Stimulated activated CD4-positive, alpha-beta T cell treated with anti-CD3 and anti-CD28 coated beads, Interleukin-12 subunit alpha, Interleukin-12 subunit beta, amount 100 ng/mL, for 48 hours (primary cell): ENCODE data around the gene R3HDM2.

Experiments
- DNase-seq, 3 donors: peaks; one replicate each; pipeline ENCODE4 v3.0.0-alpha.2; 2020; ENCODE audit warnings: low read depth in 2 of 3, low spot score in 1 of 3

R3HDM2 gene

DNA sequence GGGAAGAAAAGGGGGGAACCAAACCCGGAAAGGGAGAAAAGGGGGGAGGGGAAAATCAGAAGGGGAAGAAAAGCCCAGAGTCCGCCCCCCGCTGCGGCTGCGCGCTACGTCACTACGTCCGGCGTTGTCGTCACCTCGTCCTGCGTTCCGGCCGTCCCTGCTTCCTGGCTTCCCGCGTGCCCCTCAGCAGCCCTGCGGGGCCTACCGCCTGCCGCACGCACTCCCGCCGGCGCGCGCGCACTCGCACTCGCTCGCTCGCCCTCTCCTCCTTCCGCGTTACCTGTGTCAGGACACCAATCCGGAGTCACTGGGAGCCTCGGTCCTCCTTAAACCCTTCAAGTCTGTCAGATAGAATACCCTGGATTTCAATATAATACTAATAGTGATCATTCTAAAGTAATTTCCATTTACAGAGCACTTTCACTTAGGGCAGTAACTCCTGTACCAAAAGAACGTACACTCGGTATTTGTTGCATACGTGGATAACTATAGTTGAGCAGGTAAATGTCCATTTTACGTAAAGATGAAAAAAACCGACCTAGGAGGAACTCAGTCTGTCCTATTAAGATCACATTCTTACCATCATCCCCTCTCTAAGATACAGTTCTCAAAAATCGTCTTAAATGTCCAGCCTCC is at the start of gene R3HDM2:
Gene R3HDM2, minus strand, starts transcription at position 113 of the 636 bp plus-strand sequence. CDS start 120,615 bp downstream, outside the sequence.
- DNase-seq = peak; percentile 94 to 95 (median 94)

DNA sequence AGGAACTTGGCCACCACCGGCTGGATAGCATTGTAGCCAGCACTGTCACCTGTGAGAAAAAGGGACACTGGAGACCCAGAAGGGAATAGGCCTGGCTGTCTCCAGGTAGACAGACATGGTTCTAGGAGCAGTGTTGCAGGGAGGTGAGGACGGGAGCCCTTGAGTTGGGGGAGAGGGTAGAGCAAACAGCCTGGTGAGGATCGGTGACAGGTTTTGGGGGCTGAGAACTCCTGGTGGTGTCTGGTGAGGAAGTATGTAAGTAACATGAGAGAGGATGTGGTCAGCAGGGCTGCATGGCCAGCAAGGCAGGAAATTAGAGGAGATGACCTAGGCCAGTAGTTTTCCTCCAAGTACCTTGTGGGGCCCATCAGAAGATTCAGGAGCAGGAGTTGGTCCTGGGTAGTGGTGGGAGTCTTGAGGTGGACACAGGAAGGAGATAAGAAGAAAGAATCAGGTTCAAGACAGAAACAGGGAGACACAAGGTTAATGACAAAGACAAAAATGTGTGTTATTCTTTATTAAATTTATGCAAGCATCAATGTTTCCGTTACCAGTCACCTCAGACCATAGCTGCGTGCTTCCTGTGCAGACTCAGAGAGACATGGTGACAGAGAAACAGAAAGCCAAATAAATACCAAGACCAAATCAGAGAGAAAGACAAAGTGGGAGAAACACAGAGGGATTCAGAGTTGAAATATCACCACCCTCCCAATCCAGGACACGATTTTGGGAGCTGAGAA is 48.7 kb upstream of the R3HDM2 start, which contains the start of gene ARHGAP9:
Gene ARHGAP9, minus strand, starts transcription at position 491 of the 740 bp plus-strand sequence. Its CDS starts 460 bp downstream, at position 31.
- no peak for DNase-seq

DNA sequence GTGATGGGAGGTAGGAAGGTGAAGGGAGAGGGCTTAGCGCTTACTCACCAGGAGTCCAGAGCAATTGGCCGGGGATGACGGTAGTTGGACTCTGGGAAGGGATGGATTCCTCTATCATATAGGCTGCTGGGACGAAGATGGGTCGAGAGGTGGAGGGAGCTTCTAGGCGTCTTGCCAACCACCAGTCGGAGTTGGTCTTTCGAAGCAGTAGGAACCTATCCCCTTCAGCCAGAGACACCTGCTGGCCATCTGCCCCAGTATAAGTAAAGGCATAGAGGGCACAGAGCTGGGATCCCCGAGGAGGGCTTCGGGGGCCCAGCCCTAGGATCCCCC is 48.2 kb upstream of the R3HDM2 start:
- no peak for DNase-seq

DNA sequence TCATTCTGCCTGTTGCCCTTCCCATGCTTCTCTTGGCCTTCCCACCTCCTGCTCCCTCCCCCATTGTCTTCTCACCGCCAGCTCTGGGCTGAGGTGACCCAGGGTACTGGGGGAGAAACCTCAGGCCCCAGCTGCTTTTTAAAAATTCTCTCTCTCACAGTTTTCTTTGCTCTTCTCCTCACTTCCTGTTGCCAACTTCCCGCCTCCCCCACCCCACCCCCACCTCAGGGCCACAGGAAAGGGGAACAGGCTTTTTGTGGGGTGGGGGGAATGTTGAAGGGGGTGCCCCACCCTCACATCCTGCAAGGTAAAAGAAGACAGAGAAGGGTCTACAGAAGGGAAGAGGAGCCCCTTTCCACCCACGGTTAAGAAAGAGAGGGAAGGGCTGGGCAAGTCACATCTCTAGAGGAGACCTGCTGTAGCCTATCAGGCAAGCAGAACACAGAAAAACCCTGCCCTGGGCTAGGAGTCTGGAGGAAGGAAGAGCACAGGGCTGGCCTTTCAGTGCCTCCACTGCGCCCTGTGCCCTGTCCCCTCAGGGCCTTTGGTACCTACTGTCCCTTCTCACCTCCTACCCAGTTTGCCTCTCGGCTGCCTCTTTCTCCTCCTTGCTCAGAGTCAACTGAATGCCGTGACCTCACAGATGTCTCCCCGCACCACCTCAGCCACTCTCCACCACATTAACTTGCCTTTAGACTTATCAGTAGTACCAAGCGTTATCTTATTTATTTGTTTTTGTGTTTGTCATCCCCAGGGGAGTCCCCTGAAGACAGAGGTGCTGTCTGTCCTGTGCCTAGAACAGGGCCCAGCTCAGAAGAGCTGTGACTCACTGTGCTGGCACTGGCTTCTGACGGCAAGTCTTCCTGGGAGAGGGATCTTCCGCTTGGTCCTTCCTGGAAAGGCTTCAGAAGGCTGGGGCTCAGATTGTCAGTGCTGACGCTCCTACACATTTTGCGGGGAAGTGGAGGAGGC is 47.2 kb upstream of the R3HDM2 start:
- peak in 1 of 3 donors; percentile 33 for DNase-seq

DNA sequence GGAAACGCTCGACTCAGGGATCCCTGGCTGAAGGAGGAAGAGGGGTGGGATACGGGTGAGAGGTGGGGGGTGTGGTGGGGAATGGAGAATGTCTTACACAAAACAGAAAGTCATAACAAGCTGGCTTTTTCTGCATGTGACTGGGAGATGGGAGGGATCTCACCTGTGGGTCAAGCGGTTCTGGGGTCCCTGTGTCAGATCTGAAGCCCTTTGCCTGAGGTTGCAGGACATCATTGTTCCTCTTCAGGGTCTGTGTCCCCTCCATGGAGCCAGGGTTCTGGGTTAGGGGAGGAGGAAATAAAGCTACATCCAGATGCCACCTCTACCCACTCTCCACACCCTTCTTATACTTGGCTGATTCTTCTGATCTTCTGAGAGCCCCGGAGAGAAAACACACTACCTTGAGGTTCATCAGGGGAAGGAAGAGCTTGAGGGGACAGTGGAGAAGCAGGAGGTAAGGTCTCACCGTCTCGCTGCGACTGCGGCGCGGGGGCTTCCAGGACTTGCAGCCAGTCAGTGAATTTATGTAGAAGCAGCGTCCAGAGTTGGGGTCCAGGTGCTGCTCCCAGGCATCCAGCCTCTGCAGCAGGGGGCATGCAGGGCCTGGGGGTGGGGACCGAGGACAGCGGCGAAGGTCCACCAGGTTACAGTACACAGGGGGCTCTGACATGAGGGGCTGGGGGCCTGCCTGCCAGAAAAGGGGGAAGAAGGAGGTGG is 46.3 kb upstream of the R3HDM2 start:
- DNase-seq = no peak

DNA sequence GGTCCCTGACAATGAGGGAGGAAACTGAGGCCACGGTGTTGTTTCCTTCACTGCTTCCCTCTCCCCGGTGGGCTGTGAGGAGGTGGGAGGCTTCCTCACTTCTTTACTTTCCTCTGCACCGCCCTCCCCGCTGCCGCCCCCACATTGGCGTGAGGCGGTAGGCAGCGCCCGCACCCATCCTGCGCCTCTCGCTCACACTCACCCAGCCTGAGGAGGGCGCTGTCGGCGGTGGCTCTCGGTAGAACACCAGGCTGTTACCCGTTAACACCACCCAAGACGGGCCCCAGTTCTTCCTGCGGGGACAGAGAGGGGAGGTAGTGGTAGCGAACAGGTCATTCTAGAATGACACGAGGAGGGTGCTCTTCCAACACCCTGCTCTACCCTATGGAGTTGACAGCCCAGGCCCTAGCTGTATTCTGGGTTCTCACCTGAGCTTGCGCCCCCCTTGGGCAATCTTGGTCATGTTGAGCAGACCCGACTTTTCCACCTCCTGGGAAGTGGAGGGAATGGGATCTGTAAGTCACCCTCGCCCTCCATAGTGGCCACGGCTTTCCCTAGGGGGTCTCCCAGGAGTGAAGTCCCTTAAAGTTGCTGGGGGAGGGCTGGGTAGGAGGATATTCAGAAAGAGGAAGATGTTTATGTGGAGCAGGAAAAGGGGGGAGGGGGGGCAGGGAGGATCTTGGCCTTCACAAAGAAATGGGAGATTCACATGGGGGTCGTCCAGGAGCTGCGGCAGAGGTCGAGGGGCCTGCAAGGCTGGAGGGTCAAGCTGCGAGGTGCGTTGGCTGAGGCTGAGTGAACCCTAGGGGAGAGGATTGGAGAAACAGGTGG is 45.5 kb upstream of the R3HDM2 start:
- DNase-seq = peak; percentile 76 to 83 (median 79)

DNA sequence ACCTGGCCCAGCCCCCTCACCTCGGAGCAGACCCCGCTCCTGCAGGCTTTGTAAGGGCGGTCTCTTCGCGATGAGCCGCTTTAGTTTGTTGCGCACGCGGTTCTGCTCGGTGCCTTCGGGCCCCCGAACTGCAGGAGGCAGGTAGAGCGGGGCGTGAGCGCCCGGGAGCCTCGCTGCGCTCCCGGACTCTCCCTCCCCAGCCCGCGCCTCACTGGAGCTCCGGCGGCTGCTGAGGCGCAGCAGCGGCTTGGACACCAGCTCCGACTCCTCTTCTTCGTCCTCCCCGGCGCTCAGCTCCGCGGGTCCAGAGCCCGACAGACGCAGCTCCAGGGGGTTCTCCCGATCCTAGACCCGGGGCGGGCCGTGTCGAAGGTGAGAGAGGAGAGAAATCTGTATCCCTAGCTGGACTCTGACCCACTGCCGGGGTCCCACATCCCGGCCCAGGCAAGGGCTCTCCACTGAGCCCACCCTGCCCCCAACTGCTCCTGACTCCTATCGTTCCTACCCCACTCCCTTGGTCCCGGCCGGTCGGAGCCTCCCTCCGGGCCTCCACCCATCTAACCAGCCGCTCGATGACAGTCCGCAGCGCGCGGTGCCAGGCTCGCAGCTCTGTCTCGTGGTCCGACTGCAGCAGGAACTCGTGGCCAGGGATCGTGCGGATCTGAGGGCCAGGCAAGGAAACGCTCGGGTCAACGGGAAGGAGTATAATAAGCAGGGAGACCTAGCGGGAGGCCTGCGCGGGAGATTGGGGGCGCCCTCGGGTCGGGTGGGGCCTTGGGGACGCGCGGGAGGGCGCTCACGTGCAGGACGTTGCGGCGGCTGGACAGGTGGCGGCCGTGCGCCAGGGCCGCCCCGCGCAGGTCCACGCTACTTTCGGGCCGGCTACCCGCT is 44.7 kb upstream of the R3HDM2 start:
- DNase-seq = no peak

DNA sequence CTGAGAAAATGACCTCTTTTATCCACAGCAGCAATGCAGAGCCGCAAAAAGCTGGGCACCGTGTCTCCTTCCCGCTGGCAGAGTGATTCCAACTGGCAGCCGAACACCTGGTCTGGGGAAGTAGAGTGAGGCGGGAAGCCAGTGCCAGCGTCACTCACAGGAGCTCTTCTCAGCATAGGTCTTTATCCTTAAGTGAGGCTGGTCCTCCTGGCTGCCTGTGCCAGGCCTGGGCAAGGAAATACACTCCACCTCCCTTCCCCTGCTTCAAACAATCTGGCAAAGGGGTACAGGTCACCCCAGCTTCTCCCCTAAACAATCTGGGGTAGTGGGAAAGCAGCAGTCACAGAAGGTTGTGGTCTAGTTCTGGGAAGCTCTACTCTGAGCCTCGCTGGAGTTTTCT is 44.0 kb upstream of the R3HDM2 start:
- no peak for DNase-seq

DNA sequence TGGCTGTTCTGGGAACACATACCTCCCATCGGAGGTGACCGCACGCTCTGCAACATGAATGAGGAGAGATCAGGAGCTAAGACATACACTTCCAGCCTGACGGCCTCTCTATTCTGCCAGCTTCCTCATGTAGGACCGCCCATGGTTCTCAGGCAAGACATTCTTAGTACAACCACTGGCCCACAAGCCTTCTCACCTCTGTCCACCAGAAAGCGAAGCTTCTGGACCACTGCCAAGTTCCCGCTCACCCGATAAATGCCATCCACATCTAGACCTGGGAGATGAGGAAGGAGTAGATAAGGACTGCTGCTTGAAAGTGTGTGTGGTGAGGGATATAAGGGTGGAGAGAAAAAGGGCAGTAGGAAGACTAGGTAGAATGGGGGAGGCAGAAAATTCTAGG is 43.6 kb upstream of the R3HDM2 start:
- DNase-seq = no peak

DNA sequence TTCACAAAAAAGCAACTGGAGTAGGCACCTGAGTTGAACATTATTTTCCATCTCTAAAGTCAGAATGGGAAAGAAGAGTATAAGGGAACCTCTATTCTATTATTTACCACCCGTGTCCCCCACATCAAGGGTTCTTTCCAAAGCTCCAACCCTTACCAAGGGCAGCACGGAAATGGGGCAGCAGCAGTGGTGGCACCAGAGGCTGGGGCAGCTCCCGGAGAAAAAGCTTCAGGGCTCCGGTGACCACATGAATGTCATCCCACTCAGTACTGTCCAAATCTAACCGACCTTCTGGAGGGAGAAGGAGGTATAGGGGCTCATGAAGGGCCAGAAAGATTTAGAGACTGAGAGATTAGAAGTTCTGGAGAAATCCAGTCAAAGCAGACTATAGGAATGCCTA is 43.0 kb upstream of the R3HDM2 start:
- no peak for DNase-seq

DNA sequence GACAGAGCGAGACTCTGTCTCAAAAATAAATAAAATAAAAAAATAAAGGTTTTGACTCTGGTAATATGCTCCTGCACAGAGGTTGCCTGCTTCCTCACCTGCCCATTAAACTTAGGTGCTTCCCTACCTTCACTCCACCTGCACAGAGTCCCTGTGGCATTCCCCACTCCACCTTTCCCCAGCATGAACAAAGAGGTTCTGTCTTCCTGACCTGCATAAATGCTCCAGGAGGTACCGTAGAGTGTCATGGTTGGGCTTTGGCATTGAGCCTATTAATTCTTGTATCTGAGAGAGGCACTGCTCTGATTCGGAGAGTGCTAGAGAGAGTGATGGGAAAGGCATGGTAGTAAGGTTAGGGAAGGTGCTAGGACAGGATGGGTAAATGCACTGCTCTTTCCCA is 42.5 kb upstream of the R3HDM2 start:
- no peak for DNase-seq

DNA sequence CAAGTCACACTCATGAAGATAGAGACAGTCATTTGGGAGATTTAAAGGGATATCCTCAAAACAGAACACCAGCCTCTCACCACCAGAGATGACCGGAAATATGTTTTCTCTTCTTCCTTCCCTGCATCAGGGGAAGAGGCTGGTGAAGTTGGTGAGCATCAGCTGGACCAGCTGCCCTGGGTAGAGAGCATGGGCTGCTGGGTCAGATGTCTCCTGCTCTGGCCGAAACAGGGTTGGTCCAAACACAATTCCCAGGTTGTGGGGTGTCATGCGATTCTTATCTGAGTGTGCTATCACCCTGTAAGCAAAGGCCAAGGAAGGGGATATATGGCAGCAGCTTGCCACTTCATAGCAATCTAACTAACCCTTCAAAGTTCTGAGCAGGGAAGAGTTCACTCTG is 41.5 kb upstream of the R3HDM2 start:
- no peak for DNase-seq

DNA sequence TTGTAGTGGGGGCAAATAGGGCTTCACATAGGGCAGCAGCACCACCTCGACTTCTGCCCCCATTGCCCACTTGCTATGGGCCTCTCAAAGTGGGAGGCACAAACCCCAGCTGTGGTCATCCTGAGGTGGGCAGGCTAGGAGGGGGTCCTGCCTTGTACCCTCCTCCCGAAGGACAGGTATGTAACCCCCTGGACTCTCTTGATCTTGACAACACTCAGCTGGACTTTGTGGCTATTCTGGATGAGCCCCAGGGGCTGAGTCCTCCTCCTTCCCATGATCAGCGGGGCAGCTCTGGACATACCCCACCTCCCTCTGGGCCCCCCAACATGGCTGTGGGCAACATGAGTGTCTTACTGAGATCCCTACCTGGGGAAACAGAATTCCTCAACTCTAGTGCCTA is 40.8 kb upstream of the R3HDM2 start:
- no peak for DNase-seq

DNA sequence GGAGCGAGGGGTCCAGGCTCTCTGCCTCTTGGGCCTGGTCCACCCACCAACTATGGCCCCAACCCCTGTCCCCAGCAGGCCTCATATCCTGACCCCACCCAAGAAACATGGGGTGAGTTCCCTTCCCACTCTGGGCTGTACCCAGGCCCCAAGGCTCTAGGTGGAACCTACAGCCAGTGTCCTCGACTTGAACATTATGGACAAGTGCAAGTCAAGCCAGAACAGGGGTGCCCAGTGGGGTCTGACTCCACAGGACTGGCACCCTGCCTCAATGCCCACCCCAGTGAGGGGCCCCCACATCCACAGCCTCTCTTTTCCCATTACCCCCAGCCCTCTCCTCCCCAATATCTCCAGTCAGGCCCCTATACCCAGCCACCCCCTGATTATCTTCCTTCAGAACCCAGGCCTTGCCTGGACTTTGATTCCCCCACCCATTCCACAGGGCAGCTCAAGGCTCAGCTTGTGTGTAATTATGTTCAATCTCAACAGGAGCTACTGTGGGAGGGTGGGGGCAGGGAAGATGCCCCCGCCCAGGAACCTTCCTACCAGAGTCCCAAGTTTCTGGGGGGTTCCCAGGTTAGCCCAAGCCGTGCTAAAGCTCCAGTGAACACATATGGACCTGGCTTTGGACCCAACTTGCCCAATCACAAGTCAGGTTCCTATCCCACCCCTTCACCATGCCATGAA is 40.3 kb upstream of the R3HDM2 start:
- no peak for DNase-seq

DNA sequence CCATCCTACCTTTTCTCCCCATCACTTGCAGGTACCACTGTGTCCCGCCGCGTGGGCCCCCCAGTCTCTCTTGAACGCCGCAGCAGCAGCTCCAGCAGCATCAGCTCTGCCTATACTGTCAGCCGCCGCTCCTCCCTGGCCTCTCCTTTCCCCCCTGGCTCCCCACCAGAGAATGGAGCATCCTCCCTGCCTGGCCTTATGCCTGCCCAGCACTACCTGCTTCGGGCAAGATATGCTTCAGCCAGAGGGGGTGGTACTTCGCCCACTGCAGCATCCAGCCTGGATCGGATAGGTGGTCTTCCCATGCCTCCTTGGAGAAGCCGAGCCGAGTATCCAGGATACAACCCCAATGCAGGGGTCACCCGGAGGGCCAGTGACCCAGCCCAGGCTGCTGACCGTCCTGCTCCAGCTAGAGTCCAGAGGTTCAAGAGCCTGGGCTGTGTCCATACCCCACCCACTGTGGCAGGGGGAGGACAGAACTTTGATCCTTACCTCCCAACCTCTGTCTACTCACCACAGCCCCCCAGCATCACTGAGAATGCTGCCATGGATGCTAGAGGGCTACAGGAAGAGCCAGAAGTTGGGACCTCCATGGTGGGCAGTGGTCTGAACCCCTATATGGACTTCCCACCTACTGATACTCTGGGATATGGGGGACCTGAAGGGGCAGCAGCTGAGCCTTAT is 39.6 kb upstream of the R3HDM2 start:
- DNase-seq = no peak

DNA sequence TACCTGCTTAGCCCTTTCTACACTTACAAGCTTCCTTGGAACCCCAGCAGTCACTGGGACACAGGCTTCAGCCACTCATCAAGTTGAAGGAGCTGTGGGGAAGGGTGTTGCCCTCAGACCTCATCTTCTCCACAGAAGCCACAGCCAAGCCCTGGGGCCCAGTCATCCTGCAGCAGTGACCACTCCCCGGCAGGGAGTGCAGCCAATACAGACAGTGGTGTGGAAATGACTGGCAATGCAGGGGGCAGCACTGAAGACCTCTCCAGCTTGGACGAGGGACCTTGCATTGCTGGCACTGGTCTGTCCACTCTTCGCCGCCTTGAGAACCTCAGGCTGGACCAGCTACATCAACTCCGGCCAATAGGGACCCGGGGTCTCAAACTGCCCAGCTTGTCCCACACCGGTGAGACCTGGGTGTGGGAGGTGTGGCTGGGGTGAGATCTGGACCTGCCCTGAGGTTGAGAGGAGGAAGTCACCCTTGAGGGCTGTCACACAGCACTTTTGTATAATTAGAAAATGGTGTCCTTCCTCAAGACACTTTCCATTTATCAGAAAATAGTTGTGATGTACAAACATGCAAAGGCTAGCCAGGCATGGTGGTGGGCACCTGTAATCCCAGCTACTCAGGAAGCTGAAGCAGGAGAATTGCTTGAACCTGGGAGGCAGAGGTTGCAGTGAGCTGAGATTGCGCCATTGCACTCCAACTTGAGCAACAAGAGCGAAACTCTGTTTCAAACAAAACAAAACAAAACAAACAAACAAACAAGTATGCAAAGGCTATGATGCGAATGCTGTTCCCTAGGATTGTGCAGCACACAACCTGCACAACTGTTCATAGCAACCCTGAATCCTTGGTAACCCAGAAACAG is 38.7 kb upstream of the R3HDM2 start:
- no peak for DNase-seq

DNA sequence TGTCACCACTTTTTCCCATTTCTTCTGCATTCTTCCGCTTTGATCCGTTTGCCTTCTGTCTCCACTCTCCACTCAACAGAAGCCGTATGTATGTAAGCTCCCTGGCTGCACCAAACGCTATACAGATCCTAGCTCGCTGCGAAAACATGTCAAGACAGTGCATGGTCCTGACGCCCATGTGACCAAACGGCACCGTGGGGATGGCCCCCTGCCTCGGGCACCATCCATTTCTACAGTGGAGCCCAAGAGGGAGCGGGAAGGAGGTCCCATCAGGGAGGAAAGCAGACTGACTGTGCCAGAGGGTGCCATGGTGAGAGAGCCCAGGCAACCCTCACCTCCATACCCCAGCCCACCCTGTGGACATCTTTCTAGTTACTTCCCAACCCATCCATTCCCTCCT is 37.1 kb upstream of the R3HDM2 start:
- DNase-seq = no peak
